ENCODE data around the gene C1QA.

Gene C1QA, protein sequence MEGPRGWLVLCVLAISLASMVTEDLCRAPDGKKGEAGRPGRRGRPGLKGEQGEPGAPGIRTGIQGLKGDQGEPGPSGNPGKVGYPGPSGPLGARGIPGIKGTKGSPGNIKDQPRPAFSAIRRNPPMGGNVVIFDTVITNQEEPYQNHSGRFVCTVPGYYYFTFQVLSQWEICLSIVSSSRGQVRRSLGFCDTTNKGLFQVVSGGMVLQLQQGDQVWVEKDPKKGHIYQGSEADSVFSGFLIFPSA

GRCh38 chr1:22636353-22636752, at the start of gene C1QA:
TSS of gene C1QA (plus strand) at chr1:22636628. CDS start at chr1:22637617, 989 bp downstream.
- DNase-seq (ENCODE audit: low read depth, low spot score) = no peak
- no peak within 1 kb of the TSS for H3K27ac ChIP-seq

GRCh38 chr1:22587247-22587646, 49.2 kb upstream of the C1QA start:
- no peak overlapping the region for H3K27ac ChIP-seq
- no peak for DNase-seq (ENCODE audit: low read depth, low spot score)

GRCh38 chr1:22588899-22589422, 47.5 kb upstream of the C1QA start:
- DNase-seq (ENCODE audit: low read depth, low spot score) = no peak
- no peak overlapping the region for H3K27ac ChIP-seq

DNA sequence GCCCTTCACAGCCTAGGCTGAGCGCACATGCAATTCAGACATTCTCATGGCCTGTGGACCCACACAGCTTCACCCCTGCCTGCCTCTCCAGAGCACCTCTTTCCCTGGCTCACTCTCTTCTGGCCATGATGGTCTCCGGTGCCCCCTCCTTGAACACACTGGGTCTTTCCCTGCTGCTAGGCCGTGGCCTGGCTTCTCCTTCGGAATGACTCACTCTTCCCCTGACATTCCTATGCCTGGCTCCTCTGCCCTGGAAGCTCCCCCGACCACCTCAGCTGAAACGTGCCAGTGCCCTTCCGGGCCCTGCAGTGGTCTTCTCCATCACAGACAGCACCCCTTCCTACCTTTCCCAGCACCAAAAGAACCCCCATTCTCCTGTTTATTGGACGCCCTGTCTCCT, 44.9 kb upstream of the C1QA start:
- H3K27ac ChIP-seq = no peak overlapping the region
- no peak for DNase-seq (ENCODE audit: low read depth, low spot score)

GRCh38 chr1:22592051-22592450, 44.4 kb upstream of the C1QA start:
- no peak for DNase-seq (ENCODE audit: low read depth, low spot score)
- no peak overlapping the region for H3K27ac ChIP-seq

- DNase-seq (ENCODE audit: low read depth, low spot score) = no peak
Measured at GRCh38 chr1:22592919-22593790, 43.3 kb upstream of the C1QA start.

GRCh38 chr1:22594396-22594795, 42.0 kb upstream of the C1QA start:
- no peak for DNase-seq (ENCODE audit: low read depth, low spot score)
- H3K27ac ChIP-seq = no peak overlapping the region

More at GRCh38 chr1:22592919-22593790, 43.3 kb upstream of the C1QA start:
- no peak overlapping the region for H3K27ac ChIP-seq

- DNase-seq (ENCODE audit: low read depth, low spot score) = no peak
Measured at GRCh38 chr1:22595108-22595507, 41.3 kb upstream of the C1QA start.

DNA sequence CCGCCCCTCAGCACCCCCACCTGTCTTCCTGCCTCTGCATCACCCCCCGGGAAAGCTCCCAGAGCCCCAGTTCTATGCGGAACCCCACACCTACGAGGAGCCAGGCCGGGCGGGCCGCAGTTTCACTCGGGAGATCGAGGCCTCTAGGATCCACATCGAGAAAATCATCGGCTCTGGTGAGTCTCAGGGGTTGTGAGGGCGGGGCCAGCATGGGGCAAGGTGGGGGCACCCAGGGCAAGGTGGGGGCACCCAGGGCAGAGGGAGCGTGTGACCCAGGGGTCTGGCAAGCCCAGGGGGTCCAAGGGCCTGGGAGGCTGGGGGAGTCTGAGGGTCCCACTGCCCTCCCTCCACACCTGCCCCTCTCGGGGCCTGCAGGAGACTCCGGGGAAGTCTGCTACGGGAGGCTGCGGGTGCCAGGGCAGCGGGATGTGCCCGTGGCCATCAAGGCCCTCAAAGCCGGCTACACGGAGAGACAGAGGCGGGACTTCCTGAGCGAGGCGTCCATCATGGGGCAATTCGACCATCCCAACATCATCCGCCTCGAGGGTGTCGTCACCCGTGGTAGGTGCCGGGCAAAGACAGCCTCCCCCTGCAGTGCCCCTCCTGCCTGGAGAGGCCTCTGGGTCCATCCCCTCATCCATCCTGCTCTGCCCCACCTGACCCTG, 39.0 kb upstream of the C1QA start:
- DNase-seq (ENCODE audit: low read depth, low spot score) = no peak
- H3K27ac ChIP-seq = no peak overlapping the region

More at GRCh38 chr1:22595108-22595507, 41.3 kb upstream of the C1QA start:
- no peak overlapping the region for H3K27ac ChIP-seq

GRCh38 chr1:22597996-22598395, 38.4 kb upstream of the C1QA start:
- H3K27ac ChIP-seq = no peak overlapping the region
- no peak for DNase-seq (ENCODE audit: low read depth, low spot score)

- DNase-seq (ENCODE audit: low read depth, low spot score) = no peak
- no peak overlapping the region for H3K27ac ChIP-seq
Measured at GRCh38 chr1:22598736-22599135, 37.7 kb upstream of the C1QA start.

GRCh38 chr1:22600071-22600816, 36.2 kb upstream of the C1QA start:
- DNase-seq (ENCODE audit: low read depth, low spot score) = no peak
- no peak overlapping the region for H3K27ac ChIP-seq

DNA sequence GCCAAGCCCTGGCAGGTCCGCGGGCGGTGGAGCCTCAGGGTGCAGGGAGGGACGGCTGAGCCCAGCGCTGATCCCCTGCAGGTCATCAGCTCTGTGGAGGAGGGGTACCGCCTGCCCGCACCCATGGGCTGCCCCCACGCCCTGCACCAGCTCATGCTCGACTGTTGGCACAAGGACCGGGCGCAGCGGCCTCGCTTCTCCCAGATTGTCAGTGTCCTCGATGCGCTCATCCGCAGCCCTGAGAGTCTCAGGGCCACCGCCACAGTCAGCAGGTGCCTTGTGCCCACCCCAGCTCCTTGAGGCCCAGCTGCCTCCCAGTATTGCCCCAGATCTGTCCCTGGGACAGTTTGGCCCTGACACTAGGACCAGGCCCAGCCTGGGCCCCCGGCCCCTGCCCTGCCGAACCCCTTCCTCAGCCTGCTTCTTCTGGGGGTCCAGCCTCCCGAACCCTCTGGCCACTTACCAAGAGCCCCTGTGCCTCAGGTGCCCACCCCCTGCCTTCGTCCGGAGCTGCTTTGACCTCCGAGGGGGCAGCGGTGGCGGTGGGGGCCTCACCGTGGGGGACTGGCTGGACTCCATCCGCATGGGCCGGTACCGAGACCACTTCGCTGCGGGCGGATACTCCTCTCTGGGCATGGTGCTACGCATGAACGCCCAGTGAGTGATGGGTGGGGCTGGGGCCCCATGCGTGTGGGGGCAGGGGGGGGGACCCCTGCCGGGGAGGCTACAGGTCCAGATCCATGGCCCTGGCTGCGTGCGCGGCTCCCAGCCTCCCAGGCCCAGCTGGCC, 35.4 kb upstream of the C1QA start:
- H3K27ac ChIP-seq = no peak overlapping the region
- DNase-seq (ENCODE audit: low read depth, low spot score) = no peak

- no peak for DNase-seq (ENCODE audit: low read depth, low spot score)
- no peak overlapping the region for H3K27ac ChIP-seq
Measured at GRCh38 chr1:22601610-22602009, 34.8 kb upstream of the C1QA start.

GRCh38 chr1:22602060-22602740, 34.2 kb upstream of the C1QA start:
- no peak for DNase-seq (ENCODE audit: low read depth, low spot score)
- no peak overlapping the region for H3K27ac ChIP-seq

DNA sequence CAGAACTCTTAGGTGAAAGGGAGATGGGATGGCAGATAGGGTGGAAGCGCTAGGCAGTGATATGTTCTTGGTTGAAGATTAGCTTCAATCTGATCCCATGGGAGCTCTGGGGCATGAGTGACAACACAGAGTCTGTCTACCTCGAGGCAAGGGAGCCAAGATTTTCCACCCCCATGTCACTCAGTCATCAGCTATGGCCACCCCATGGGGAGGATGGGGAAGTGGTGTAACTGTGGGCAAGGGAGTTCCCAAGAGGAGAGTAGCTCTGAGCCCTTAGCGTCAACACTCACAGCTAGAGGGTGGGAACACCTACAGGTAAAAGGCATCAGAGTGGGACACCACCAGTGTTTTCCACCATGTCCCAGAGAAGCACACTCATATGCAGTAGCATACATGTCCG, 30.3 kb upstream of the C1QA start:
- DNase-seq (ENCODE audit: low read depth, low spot score) = no peak
- no peak overlapping the region for H3K27ac ChIP-seq

DNA sequence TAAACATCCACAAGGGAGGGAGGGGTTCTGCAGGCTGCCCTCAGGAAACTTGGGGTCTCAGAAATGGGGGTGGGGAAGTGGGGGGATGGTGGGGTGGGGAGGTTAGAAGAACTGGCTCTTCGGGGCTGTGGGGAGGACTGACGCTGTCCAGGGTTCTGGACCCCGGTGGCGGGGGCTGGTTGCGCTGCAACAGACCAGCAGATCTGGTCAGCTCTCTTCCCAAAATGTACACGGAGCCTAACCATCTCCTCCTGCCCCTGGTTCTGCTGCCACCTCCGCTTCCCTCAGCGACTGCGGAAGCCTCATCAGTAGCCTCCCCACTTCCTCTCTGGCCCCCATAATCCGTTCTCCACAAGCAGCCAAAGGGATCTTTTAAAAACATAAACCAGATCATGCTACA, 29.3 kb upstream of the C1QA start:
- no peak for DNase-seq (ENCODE audit: low read depth, low spot score)
- H3K27ac ChIP-seq = no peak overlapping the region

GRCh38 chr1:22608361-22608760, 28.1 kb upstream of the C1QA start:
- DNase-seq (ENCODE audit: low read depth, low spot score) = no peak
- no peak overlapping the region for H3K27ac ChIP-seq

GRCh38 chr1:22609291-22609690, 27.1 kb upstream of the C1QA start:
- DNase-seq (ENCODE audit: low read depth, low spot score) = no peak
- H3K27ac ChIP-seq = no peak overlapping the region

Data from epithelial cell of prostate (primary cell).